K562 (cell line): ENCODE measurements around the gene ADK. TPM values are rescaled to one million over a fixed set of nuclear protein-coding genes. Genes with fewer than 3 reads are reported as not detected.

Source experiments
- BCL6 ChIP-seq: fragments of 250-450 bp; sonication (Bioruptor Pico); IDR thresholded peaks from 2 replicates; pipeline ENCODE4 v1.4.0; 2020
- CEBPZ ChIP-seq: fragments of 150-350 bp; IDR thresholded peaks from 2 replicates; pipeline ENCODE4 v1.6.1; 2014; ENCODE audit warnings: low read depth, mild to moderate bottlenecking, low read length, borderline replicate concordance
- DNMT1 ChIP-seq: fragments of 450-650 bp; IDR thresholded peaks from 2 replicates; pipeline ENCODE4 v1.6.1; 2016; ENCODE audit warnings: antibody characterized with exemption, mild to moderate bottlenecking
- E2F8 ChIP-seq: fragments of 450-650 bp; IDR thresholded peaks from 2 replicates; pipeline ENCODE4 v1.7.1; 2018; ENCODE audit warnings: mild to moderate bottlenecking, low read depth; ENCODE audit not compliant: partially characterized antibody
- HCFC1 ChIP-seq: IDR thresholded peaks from 2 replicates; pipeline ENCODE4 v1.6.1; 2012; ENCODE audit warnings: low read depth, low read length, improper control_type of control experiment
- HMG20B ChIP-seq: fragments of 250-450 bp; sonication (Bioruptor Pico); IDR thresholded peaks from 2 replicates; pipeline ENCODE4 v1.5.0; 2021; ENCODE audit warnings: mild to moderate bottlenecking
- ILK ChIP-seq: fragments of 450-650 bp; IDR thresholded peaks from 2 replicates; pipeline ENCODE4 v1.6.1; 2016; ENCODE audit warnings: missing genetic modification characterization, low read depth, mild to moderate bottlenecking, missing compliant biosample characterization, moderate library complexity, borderline replicate concordance
- NR0B1 ChIP-seq: fragments of 450-650 bp; IDR thresholded peaks from one replicate; pipeline ENCODE4 v1.6.1; 2018; ENCODE audit warnings: mild to moderate bottlenecking, moderate library complexity; ENCODE audit not compliant: partially characterized antibody
- NR3C1 ChIP-seq: sonication (generic); formaldehyde crosslinking; IDR thresholded peaks from 2 replicates; pipeline ENCODE4 v1.8.1; 2022; ENCODE audit warnings: missing genetic modification reagents
- NUFIP1 ChIP-seq: fragments of 450-650 bp; IDR thresholded peaks from 2 replicates; pipeline ENCODE4 v1.6.1; 2018; ENCODE audit not compliant: partially characterized antibody
- PHF21A ChIP-seq: fragments of 450-650 bp; IDR thresholded peaks from 2 replicates; pipeline ENCODE4 v1.6.1; 2017; ENCODE audit warnings: low read depth, borderline replicate concordance
- PML ChIP-seq: IDR thresholded peaks from 2 replicates; pipeline ENCODE4 v1.6.1; 2012; ENCODE audit warnings: low read length, inconsistent platforms
- PTRF ChIP-seq: fragments of 450-650 bp; IDR thresholded peaks from 2 replicates; pipeline ENCODE4 v1.6.1; 2016; ENCODE audit warnings: mild to moderate bottlenecking, missing genetic modification characterization, missing compliant biosample characterization
- RFX7 ChIP-seq: fragments of 250-450 bp; sonication (Bioruptor Pico); IDR thresholded peaks from 2 replicates; pipeline ENCODE4 v1.5.1; 2021; ENCODE audit warnings: mild to moderate bottlenecking
- SMARCA4 ChIP-seq: fragments of 450-650 bp; IDR thresholded peaks from 2 replicates; pipeline ENCODE4 v1.6.1; 2016
- SMC3 ChIP-seq: conservative IDR thresholded peaks from 2 replicates; pipeline ENCODE4 v1.6.1; 2011; ENCODE audit warnings: low read depth, low read length, improper control_type of control experiment; ENCODE audit not compliant: insufficient read depth
- SRSF9 ChIP-seq: fragments of 200-400 bp; formaldehyde crosslinking; IDR thresholded peaks from 2 replicates; pipeline ENCODE4 v1.6.1; 2017; ENCODE audit warnings: low read depth, low read length, borderline replicate concordance
- TRIM24 ChIP-seq, 2 experiments: fragments of 450-650 bp; IDR thresholded peaks; 2 replicates each; pipeline ENCODE4 v1.6.1; 2016
- ZBTB1 ChIP-seq: sonication (generic); formaldehyde crosslinking; IDR thresholded peaks from 2 replicates; pipeline ENCODE4 v1.8.1; 2023; ENCODE audit warnings: missing genetic modification reagents, low read depth, mild to moderate bottlenecking, borderline replicate concordance
- ZNF12 ChIP-seq: sonication (generic); formaldehyde crosslinking; IDR thresholded peaks from 2 replicates; pipeline ENCODE4 v1.4.0; 2020; ENCODE audit warnings: mild to moderate bottlenecking, missing genetic modification reagents
- ZNF133 ChIP-seq: fragments of 250-450 bp; sonication (Bioruptor Pico); IDR thresholded peaks from 2 replicates; pipeline ENCODE4 v1.4.0; 2020; ENCODE audit warnings: mild to moderate bottlenecking
- ZNF224 ChIP-seq: sonication (generic); formaldehyde crosslinking; IDR thresholded peaks from 2 replicates; pipeline ENCODE4 v1.8.0; 2022; ENCODE audit warnings: mild to moderate bottlenecking, missing genetic modification reagents
- ZNF311 ChIP-seq: fragments of 250-450 bp; sonication (Bioruptor Pico); IDR thresholded peaks from 2 replicates; pipeline ENCODE4 v1.4.0; 2020; ENCODE audit warnings: mild to moderate bottlenecking, moderate library complexity
- ZNF766 ChIP-seq: fragments of 200-800 bp; sonication (Bioruptor generic); conservative IDR thresholded peaks from 2 replicates; pipeline ENCODE4 v1.6.1; 2016; ENCODE audit warnings: missing genetic modification characterization, missing compliant biosample characterization
- ZSCAN29 ChIP-seq: fragments of 450-650 bp; IDR thresholded peaks from 2 replicates; pipeline ENCODE4 v1.6.1; 2017
- polyA plus RNA-seq, 8 experiments: library from polyadenylated mRNA; depleted of rRNA in 4 of 8; stranded (reverse) in 5 of 8; unstranded in 3 of 8; fragments of >200 nt; fragmentation: Nextera tagmentation in 2 of 8; fragmentation: Illumina TruSeq in 1 of 8; extraction: Ambion mirVana in 2 of 8; extraction: Trizol in 1 of 8; gene quantifications; 2 replicates each; pipeline versions ENCODE4 v1.2.1 to v1.2.3, GENCODE V29; 2011 to 2014; ENCODE audit warnings: inconsistent platforms in 1 of 8, missing spikeins in 1 of 8
- total RNA-seq, 7 experiments: library from RNA; depleted of rRNA in 6 of 7; stranded (reverse); fragments of >200 nt in 6 of 7; fragmentation: Illumina TruSeq in 2 of 7; extraction: Trizol in 2 of 7; gene quantifications; 2 replicates each; pipeline versions ENCODE4 v1.2.1 to v1.2.3, GENCODE V29; 2011 to 2021; ENCODE audit warnings: low replicate concordance in 1 of 7

Gene ADK
- total and polyA plus RNA-seq, 9 of the 15 experiments (the other 6 are each of a cell fraction or from before 2014, with no cell fraction given), result 54.2 to 97.8 (median 73.6) TPM

- TF ChIP-seq CEBPZ, result no peak
- peak; percentile 89 for TF ChIP-seq BCL6
- no peak for TF ChIP-seq HMG20B (CRISPR knock-in tag)
- no peak for TF ChIP-seq NR0B1
- peak; percentile 94 for TF ChIP-seq PTRF (tag)
- peak; percentile 96 for TF ChIP-seq ZNF311 (CRISPR knock-in tag)
- TF ChIP-seq RFX7 (CRISPR knock-in tag), result 0 out of 2 replicates have a peak, but pooled peaks have one; percentile 36
- TF ChIP-seq SMC3, result no peak
- no peak for TF ChIP-seq ZBTB1 (CRISPR knock-in tag)
- no peak for TF ChIP-seq SMARCA4
- no peak for TF ChIP-seq ZNF12 (CRISPR knock-in tag)
- TF ChIP-seq NUFIP1, result peak; percentile 67
- TF ChIP-seq E2F8, result no peak
- no peak for TF ChIP-seq ZNF224 (CRISPR knock-in tag)
- no peak for TF ChIP-seq DNMT1
- TF ChIP-seq SRSF9, result no peak
- TF ChIP-seq ZSCAN29, result no peak
- TF ChIP-seq HCFC1, result no peak
- TF ChIP-seq ILK (tag), result peak; percentile 90
- TF ChIP-seq PHF21A, result no peak
- peak; percentile 95 for TF ChIP-seq ZNF766 (CRISPR knock-in tag)
- TF ChIP-seq NR3C1 (CRISPR knock-in tag), result no peak
- TF ChIP-seq ZNF133 (CRISPR knock-in tag), result 0 out of 2 replicates have a peak, but pooled peaks have one; percentile 85
- no peak for TF ChIP-seq TRIM24 (IDR thresholded peaks at IDR 0.05)
- no peak for TF ChIP-seq PML
Measured at GRCh38 chr10:74179111-74179710, 28.2 kb downstream of the ADK start (continued).
